ENCODE measurements around the gene ENTHD1.

GRCh38 chr22:39940757-39941305 is 47.3 kb upstream of the ENTHD1 start:
- TF ChIP-seq, protein P1, sequence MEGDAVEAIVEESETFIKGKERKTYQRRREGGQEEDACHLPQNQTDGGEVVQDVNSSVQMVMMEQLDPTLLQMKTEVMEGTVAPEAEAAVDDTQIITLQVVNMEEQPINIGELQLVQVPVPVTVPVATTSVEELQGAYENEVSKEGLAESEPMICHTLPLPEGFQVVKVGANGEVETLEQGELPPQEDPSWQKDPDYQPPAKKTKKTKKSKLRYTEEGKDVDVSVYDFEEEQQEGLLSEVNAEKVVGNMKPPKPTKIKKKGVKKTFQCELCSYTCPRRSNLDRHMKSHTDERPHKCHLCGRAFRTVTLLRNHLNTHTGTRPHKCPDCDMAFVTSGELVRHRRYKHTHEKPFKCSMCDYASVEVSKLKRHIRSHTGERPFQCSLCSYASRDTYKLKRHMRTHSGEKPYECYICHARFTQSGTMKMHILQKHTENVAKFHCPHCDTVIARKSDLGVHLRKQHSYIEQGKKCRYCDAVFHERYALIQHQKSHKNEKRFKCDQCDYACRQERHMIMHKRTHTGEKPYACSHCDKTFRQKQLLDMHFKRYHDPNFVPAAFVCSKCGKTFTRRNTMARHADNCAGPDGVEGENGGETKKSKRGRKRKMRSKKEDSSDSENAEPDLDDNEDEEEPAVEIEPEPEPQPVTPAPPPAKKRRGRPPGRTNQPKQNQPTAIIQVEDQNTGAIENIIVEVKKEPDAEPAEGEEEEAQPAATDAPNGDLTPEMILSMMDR (IDR thresholded peaks at IDR 0.05; ENCODE audit: low read depth, low read length) = no peak
- TF ChIP-seq POLR2A (IDR thresholded peaks at IDR 0.05; ENCODE audit: extremely low read depth, insufficient read length) = no peak

Measured in NB4 (cell line).